HG03565 (cell line): Measurements from ENCODE around the gene SYNJ2.

ENCODE experiments used
- ATAC-seq: cut with Tn5 transposase; IDR thresholded peaks from one replicate; pipeline ENCODE4 v1.9.1; 2021; ENCODE audit warnings: mild to moderate bottlenecking, moderate library complexity; ENCODE audit not compliant: unreplicated experiment

SYNJ2 gene

DNA sequence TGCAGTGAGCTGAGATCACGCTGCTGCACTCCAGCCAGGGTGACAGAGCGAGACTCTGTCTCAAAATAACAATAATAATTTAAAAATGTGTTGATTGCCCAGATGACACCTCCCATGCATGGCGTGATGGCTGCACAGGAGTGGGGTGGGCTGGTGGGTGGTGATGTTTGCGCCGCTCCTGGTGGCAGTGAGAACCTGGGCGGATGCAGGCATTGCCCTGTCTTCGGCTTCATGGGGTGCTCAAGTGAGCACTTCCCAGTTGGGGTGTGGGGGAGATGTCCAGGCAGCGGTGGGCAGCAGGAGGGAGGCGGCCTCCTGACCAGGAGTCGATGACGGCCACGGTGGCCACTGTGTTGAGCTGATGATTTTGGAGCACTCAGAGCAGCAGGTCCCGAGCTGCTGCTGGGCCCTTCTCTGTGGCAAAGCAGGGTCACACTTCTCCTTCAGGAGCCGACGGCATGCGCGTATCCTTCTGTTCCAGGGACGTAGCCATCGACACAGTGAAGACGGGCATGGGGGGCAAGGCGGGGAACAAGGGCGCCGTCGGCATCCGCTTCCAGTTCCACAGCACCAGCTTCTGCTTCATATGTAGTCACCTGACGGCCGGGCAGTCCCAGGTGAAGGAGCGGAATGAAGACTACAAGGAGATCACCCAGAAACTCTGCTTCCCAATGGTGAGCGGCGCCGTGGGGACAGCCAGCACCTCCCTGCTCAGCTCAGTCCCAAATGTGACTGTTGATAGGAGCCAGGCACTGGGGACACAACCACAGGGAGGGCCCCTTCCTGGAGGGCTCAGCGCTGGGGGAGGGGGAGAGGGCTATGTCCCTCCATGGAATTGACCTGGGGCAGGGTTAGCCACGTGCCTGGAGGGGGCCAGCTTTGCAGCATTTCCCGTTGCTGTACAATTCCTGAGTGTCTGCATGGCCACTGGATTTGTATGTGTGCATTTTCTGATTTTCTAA lies 89.7 kb downstream of the SYNJ2 start:
- no peak for ATAC-seq

DNA sequence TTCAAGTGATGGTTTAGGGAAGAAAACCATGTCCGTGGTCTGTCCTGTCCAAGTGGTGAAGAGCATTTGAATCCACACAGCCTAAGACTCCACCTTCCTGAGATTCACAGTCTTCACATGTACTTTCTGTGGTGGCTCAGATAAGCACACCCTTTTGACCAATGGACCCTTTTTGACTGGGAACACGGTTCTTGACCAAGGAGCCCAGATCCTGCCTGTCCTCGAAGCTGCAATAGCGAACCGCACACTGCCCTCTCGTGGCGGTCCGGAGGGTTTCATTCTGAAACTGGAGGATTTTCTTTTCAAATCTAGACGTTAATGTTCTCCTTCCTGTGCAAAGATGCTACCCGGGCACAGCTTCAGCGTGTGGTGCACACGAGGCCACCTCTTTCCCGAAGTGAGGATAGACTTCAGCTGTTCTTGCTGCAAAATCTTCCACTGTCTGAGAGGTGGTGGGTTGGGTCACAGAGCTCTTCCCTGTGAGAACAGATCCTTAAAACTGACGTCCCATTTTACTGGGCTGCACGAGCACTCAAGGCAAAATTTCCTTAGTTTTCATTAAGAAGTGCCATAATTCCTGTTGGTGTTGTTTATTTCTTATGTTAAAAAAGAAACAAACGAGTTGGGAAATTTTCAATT lies 90.5 kb downstream of the SYNJ2 start:
- ATAC-seq, result no peak

DNA sequence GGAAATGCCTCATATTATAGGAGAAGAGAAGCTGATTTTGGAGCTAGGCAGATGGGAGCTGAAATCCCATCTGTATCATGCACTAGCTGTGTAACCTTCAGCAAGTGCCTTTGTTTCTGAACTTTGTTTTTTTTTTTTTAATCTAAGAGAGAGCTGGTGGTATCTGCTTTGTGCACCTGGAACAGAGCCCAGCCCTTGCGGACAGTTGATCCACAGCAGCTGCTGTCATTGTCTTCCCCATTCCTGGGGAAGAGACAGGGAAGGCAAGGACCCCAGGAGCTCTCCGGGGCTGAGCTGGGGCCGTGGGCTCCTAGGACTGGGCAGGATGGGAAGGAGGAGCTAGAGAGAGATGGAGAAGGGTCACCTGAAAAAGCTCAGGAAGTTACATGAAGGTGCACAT lies 92.1 kb downstream of the SYNJ2 start:
- ATAC-seq, result no peak

DNA sequence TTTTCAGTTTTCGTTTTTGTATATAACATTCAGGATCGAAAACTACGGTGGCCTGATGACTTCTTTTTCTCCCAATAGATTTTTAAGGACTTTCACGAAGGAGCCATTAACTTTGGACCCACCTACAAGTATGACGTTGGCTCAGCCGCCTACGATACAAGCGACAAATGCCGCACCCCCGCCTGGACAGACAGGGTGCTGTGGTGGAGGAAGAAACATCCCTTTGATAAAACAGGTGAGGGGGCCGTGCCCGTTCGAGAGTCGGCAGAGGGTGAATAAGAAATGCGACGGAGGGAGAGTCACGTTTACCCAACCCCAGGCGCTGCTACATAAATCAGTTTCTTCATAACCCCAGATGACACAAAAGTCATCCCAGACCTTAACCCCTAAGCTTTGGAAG lies 94.9 kb downstream of the SYNJ2 start:
- no peak for ATAC-seq

DNA sequence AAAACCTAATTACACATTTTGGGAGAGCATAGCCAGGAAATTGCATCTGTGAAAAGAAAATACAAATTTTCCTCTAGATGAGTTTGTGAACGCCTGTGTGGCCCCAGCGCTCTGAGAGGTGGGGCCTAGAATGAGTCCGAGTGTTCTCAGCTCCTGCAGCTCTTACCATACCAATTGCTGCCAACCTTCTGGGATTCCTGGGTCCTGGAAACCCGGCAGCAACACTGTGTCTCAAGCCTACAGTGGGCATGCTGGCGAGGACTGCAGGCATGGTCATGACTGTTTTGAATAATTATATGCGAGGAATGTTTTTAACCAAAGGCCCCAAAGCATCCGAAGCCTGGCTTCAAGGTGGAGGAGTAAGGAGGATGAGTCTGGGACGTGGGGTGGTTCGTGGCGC lies 96.0 kb downstream of the SYNJ2 start:
- no peak for ATAC-seq

DNA sequence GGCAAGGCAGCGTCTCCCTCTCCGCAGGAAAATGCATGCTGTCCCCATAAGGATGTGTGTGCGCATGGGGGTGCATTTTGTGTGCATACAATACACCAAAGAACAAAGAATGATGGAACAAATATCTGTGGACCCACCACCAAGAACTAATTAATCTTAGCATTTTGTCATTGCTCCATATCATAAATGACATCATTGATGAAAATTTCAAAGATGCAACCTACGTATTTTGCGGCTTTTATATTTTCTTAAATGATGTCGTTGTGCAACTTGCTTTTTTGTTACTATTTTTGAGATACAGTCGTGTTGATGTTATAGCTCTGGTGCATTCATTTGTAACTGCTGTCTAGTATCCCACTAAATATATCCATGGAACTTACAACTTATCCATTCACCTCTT lies 96.7 kb downstream of the SYNJ2 start:
- no peak for ATAC-seq

DNA sequence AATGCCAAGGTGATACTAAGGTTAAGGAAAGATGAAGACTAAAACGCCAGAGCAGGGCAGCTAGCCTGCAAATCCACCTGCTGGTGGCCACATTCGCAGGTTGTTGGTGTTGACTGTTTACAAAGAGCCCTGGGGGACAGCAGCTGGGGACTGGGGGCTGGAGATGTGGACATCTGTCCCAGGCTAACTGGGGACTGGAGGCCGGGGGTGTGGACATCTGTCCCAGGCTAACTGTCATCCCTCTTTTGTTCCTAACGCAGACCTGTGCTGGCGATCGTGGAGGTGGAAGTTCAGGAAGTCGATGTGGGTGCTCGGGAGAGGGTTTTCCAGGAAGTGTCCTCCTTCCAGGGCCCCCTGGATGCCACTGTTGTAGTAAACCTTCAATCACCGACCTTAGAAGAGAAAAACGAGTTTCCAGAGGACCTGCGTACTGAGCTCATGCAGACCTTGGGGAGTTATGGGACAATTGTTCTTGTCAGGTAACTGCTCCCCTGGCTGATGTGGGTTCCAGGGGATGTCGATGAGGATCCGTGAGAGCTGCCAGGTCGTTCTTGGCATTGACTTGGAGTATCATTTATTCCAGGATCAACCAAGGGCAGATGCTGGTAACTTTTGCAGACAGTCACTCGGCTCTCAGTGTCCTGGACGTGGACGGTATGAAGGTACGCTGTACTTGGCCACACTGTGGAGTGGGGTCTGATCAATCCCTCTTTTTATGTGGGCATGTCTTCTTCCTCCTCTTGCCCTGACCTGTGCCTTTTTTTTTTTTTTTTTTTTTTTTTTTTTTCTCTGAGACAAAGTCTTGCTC lies 99.4 kb downstream of the SYNJ2 start:
- no peak for ATAC-seq

DNA sequence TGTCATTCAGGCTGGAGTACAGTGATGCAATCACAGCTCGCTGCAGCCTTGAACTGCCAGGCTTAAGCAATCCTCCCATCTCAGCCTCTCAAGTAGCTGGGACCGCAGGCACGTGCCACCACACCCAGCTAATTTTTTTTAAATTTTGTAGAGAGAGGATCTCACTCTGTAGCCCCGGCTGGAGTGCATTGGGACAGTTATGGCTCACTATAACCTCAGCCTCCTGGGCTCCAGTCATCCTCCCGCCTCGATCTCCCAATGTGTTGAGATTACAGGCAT lies 99.9 kb downstream of the SYNJ2 start:
- no peak for ATAC-seq

DNA sequence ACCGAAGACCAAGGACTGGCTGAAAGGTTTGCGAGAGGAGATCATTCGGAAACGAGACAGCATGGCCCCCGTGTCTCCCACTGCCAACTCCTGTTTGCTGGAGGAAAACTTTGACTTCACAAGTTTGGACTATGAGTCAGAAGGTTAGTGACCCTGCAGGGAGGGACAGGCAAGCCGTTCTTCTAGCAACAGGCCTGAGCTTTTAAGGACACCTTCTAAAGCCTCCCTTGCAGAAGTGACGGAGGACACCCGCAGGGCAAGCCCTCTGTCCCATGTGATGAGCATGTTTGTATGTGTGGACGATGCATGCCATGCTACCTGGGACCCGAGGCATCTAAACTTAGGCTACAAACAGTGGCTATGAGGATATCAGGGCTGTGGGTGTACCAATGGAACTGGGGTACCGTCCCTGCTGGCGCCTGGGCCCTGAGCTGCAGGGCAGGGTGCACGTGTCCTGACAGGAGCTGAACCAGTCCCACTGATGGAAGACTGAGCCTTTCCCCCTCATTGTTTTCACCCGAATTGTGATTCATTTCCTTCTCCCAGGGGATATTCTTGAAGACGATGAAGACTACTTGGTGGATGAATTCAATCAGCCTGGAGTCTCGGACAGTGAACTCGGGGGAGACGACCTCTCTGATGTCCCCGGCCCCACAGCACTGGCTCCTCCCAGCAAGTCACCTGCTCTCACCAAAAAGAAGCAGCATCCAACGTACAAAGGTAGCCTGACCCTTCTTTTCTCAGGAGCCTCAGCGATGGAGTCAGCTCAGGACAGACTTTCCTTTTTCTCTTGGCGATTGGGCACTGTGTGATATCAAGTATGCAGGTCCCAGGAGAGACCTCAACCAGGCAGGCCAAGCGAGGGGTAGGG lies 102.0 kb downstream of the SYNJ2 start:
- ATAC-seq, result no peak

DNA sequence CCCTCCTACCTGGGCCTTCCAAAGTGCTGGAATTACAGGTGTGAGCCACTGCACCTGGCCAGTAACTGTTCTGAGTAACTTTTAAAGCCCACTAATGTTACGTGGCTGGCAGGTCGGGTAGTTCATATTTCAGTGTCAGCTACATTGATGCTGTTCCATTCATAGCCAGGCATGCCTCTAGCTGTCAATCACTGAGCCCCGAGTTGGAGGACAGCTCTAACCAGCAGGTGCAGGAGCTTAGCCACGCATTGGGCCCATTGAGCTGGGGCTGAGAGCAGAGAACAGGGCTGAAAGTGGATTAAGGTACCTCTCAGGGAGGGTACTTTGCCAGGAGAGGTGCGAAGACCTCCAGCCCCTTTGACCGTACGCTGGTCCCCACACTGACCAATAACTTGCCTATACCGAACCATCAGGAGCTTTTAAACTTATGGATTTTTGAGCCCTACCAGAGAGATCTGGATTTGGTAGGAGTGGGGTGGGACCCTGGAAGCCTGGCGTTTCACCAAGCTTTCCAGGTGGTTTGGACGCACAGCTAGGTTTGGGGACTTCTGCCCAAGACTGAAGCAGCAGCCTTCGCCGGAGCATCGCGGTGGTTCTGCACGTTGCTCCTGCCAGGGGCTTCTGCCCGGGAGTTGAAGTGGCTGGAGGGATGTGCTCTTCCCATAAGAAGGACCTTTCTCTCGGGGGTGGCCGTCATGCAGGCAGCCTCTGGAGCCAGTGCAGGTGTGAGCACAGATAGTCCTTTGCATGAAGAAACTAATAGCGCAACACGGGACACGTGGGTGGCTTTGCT lies 103.8 kb downstream of the SYNJ2 start:
- ATAC-seq, result no peak

DNA sequence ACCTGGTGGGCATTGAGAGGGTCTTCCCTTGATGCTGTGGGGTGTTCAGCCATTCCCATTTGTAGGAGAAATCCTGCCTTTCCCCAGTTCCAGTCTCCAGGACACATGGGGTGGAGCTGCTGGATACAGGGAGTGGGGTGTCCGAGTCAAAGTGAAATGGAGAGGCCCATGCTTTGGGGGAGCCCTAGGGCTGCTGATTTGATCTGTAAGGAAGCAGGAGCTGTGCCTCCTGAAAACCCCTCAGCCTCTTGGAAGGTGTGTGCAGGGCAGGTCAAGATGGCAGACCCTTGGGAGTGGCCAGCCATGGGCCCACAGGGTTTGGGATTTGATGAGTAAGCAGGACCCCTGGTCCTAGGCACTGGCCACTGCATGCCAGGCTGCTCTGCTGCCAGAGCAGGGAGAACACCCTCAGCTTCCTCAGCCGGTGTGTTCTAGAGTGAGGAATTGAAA lies 104.4 kb downstream of the SYNJ2 start:
- no peak for ATAC-seq

DNA sequence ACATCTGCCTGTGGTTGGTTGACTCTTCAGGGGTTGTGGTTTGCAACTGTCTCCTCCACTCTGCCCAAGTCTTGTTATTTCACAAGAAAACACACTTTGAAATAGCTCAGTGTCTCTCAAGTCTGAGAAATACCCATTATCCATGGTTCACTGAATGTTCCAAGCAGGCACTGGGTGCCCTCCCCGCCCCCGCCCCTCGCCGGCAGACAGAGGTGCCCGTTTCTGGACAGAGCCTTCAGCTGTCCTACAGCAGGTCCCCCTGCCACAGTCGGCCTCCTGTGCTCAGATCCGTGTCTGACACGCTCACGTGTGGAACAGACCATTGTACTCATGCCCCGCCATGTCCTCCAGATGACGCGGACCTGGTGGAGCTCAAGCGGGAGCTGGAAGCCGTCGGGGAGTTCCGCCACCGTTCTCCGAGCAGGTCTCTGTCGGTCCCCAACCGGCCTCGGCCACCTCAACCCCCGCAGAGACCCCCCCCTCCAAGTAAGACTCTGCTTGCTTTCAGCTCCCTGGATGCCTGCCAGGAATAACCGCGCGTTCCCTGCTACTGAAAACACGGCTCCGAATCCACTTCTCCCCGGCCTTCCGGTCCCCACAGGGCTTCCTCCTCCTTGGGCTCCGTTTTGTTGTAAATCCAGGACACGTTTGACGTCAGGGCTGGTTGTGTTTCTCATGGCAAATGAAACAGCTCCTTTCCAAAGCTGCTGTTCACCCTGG lies 105.0 kb downstream of the SYNJ2 start:
- ATAC-seq, result peak; percentile 46

DNA sequence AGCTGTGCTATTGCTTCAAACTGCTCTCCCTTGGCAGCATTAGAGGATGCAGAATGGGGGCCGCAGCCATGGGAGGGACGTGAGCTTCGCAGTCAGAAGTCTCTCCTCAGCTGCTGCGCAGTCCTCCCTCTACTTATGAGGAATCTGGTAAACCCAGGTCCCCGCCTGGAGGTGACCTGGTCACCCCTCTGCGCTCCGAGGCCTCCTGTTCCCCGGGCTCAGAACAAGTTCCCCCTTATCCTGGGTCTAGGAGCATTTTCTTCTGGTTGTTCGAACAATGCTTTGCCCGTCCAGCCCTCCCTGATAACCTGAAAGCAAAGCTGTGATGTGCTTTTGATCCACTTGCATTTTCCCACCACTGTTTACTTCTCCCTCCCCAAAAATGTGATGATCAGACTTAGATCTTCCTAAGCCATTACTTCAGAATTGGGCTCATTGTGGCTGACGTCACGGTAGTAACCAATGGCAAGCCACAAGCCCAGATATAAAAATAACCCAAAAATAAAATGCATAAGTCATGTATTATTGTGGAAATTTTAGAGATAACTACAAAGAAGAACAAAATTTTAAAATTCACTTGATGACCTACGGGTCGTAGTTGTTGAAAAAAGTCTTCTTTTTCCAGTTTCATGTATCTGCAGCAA lies 105.7 kb downstream of the SYNJ2 start:
- no peak for ATAC-seq

DNA sequence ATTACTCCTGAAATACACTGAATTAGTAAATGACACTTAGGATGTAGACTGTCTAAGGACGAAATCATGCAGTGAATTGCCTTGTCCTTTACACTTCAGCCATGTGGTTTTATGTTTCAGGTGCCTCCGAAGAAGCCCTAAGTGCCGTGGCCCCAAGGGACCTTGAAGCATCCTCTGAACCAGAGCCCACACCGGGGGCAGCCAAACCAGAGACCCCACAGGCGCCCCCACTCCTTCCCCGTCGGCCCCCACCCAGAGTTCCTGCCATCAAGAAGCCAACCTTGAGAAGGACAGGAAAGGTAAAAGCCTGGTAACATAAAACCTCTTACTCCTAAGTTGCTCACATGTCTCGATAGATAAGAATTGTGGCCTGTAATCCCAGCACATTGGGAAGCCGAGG lies 111.1 kb downstream of the SYNJ2 start:
- no peak for ATAC-seq

DNA sequence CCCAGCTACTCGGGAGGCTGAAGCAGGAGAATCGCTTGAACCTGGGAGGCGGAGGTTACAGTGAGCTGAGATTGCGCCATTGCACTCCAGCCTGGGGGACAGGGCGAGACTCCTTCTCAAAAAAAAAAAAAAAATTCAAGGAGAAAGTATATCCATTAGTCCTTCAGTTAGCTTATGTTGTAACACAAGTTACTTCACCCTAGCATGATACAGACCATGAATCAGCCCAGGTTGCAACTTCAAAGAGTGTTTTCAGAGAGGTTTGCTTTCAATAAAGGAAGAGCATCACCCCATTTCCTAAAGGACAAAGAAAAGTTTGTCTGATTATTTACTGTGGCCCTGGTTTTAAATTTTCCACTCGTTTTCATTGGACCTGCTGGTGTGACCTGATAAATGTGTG lies 113.4 kb downstream of the SYNJ2 start:
- ATAC-seq, result no peak

DNA sequence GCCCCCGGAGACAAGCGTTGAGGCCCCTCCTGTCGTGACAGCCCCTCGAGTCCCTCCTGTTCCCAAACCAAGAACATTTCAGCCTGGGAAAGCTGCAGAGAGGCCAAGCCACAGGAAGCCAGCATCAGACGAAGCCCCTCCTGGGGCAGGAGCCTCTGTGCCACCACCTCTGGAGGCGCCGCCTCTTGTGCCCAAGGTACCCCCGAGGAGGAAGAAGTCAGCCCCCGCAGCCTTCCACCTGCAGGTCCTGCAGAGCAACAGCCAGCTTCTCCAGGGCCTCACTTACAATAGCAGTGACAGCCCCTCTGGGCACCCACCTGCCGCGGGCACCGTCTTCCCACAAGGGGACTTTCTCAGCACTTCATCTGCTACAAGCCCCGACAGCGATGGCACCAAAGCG lies 114.0 kb downstream of the SYNJ2 start:
- no peak for ATAC-seq

DNA sequence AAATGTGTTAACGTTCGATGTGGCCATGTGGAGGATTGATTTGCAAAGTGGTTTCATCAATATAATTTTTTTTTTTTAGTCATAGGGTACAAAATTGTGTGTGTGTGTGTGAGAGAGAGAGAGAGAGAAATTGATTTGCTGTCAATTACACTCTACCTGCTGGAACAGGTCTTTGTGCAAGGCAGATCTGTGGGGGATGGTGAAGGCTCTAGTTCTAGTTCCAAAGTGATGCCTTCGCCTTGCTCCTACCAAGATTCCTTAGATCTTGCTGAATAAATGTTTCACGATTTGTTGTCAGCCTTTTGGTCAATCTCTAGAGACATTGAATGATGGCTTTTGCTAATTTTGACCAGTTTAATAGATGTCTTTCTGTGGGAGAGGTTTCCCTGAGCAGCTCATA lies 121.6 kb downstream of the SYNJ2 start:
- no peak for ATAC-seq

DNA sequence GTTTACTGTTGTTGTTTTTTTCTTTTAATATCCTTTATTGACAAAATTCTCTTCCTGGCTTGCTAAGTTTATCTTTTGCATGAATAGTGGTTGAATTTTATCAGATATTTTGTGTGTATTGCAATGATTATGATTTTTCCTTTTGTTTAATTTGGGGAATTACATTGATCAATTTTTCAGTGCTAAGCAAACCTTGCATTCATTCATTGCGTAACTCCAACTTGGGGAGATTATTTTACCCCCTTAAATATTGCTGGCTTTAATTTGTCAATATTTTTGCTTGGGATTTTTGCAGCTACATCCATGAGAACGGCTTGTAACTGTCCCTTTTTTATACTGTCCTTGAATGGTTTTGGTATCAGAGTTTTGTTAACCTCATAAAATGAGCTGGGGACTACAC lies 123.0 kb downstream of the SYNJ2 start:
- no peak for ATAC-seq

DNA sequence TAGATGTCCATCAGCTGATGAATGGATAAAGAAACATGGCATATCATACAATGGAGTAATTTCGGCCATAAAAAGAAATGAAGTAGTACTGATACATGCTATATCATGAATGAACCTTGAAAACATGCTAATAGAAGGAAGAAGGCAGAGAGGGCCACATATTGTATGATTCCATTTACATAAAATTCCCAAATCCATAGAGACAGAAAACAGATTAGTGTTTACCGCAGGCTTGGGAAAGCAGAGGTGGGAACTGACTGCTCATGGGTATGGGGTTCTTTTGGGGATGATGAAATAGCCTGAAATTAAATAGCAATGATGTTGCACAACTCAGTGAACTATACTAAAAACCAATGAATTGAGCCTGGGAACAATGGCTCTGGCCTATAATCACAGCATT lies 128.1 kb downstream of the SYNJ2 start:
- ATAC-seq, result no peak
